Measurements from ENCODE around the gene RXFP2.

The RXFP2 gene

DNA sequence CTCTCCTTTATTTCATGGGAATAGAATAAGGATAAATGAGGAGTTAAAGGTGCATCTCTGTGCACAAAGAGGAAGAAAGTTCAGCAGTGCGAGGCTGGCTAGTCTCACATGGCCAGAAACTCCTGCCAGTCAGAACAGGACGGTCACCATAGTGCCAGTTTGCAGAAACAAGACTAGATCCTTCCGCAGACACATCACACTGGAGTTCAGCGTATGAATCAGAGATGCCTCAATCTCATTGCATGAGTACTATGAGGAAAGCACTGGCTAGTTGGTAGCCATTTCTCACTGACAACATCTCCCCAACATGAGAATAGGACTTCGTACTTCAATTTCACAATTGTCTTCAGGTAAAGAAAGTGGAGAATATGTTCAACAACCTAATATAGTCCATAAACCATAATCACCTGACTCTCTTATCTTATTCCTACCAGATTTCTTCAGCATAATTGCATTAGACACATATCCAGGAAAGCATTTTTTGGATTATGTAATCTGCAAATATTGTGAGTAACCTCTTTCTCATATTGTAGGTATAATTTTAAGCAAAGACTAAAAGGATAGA, 34.9 kb downstream of the RXFP2 start:
- Mint-ChIP-seq H3K27ac (no peak overlapping the region), H3K9me3 (no peaks in the 10 kb centered on the region), H3K4me3 (no peak overlapping the region), H3K36me3 (ENCODE audit: insufficient read depth) (peaks cover 3% of the 10 kb centered on the region), H3K4me1 (ENCODE audit: low read depth in 2 of 2) (peaks cover 7 to 8% of the 10 kb centered on the region in 2 donors), H3K27me3 (no peaks in the 10 kb centered on the region)
- ATAC-seq (replicated peaks) (no peak), DNase-seq (no peak)

GRCh38 chr13:31775148-31775547, 35.8 kb downstream of the RXFP2 start:
- DNase-seq (no peak), ATAC-seq (replicated peaks) (no peak)
- Mint-ChIP-seq H3K27me3 (peaks cover 6 to 8% of the 10 kb centered on the region in 2 donors), H3K36me3 (ENCODE audit: insufficient read depth) (peaks cover 3% of the 10 kb centered on the region), H3K4me1 (ENCODE audit: low read depth in 2 of 2) (peaks cover 7 to 8% of the 10 kb centered on the region in 2 donors), H3K4me3 (no peak overlapping the region), H3K27ac (no peak overlapping the region), H3K9me3 (no peaks in the 10 kb centered on the region)

DNA sequence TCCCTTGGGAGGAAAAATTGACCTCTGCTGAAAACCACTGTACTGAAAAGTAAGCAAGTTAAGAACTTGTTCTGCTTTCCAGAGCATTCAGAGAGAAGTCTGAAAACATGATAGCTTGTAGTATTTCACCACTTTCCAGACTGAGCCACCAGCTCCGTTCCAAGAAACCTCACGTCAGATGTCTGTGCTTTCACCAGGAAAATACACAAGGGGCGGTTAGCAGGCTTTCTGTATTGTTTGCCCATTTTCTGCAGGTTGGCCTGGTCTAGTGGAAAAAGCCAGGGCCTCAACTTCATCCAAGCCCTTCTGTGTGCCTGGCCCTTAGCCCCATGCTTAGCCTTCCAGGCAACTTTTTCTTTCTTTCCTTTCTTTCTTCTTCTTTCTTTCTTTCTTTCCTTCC, 36.4 kb downstream of the RXFP2 start:
- H3K36me3 Mint-ChIP-seq (ENCODE audit: insufficient read depth): peaks cover 3% of the 10 kb centered on the region
- H3K4me1 Mint-ChIP-seq (ENCODE audit: low read depth in 2 of 2): peaks cover 7 to 8% of the 10 kb centered on the region in 2 donors
- no peak for DNase-seq
- peaks cover 8 to 12% of the 10 kb centered on the region in 2 donors for H3K27me3 Mint-ChIP-seq
- no peak overlapping the region for H3K4me3 Mint-ChIP-seq
- ATAC-seq (replicated peaks): no peak
- no peaks in the 10 kb centered on the region for H3K9me3 Mint-ChIP-seq
- no peak overlapping the region for H3K27ac Mint-ChIP-seq

GRCh38 chr13:31781064-31781463, 41.7 kb downstream of the RXFP2 start:
- DNase-seq (no peak), ATAC-seq (replicated peaks) (no peak)
- Mint-ChIP-seq H3K36me3 (ENCODE audit: insufficient read depth) (peaks cover 2% of the 10 kb centered on the region), H3K9me3 (no peaks in the 10 kb centered on the region), H3K4me1 (ENCODE audit: low read depth in 2 of 2) (no peaks in the 10 kb centered on the region), H3K27me3 (peaks cover 8 to 13% of the 10 kb centered on the region in 2 donors), H3K27ac (no peak overlapping the region), H3K4me3 (no peak overlapping the region)

DNA sequence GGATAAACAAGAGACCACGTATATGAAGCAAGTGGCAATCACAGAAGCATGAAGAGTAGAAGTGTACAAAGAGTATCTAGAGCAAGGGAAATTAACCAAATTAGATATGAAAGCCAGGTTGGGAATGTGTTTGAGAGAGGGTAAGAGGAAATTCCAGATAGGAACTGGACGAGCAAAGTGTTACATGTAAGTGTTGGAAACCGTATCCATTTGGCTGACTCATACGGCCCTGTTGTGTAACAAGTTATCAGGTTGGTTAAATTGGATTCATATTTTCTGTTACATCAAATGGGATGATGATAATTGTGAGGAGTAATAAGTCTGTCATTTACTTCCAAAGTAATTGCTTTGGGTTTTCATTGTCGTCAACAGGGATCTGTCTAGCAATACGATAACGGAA, 46.7 kb downstream of the RXFP2 start:
- H3K4me3 Mint-ChIP-seq: no peak overlapping the region
- H3K36me3 Mint-ChIP-seq (ENCODE audit: insufficient read depth): no peaks in the 10 kb centered on the region
- no peaks in the 10 kb centered on the region for H3K4me1 Mint-ChIP-seq (ENCODE audit: low read depth in 2 of 2)
- DNase-seq: no peak
- no peaks in the 10 kb centered on the region for H3K9me3 Mint-ChIP-seq
- no peak for ATAC-seq (replicated peaks)
- H3K27ac Mint-ChIP-seq: no peak overlapping the region
- no peaks in the 10 kb centered on the region for H3K27me3 Mint-ChIP-seq

DNA sequence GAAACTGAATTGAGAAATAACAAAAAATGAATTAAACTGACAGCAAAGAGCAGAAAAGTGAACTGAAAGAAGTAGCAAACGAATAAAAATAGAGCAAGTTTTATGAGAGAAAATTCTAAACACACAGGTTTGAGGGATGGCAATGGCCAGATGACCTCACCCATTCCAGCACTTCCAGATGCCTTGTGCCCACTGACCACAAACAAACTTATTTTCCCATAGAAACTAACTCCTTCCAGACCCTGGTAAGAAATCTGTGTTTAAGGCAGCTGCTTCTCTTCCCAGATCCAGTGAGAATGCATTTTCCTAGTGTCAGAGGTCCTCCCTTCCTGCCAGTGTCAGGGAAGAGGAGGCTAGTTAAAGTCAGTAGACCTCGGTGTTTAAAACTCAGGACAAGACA, 51.7 kb downstream of the RXFP2 start:
- Mint-ChIP-seq H3K27ac (no peak overlapping the region), H3K27me3 (no peaks in the 10 kb centered on the region), H3K4me1 (ENCODE audit: low read depth in 2 of 2) (no peaks in the 10 kb centered on the region), H3K4me3 (no peak overlapping the region), H3K36me3 (ENCODE audit: insufficient read depth) (no peaks in the 10 kb centered on the region), H3K9me3 (peaks cover 0 to 2% of the 10 kb centered on the region in 2 donors)
- ATAC-seq (replicated peaks) (no peak), DNase-seq (no peak)

DNA sequence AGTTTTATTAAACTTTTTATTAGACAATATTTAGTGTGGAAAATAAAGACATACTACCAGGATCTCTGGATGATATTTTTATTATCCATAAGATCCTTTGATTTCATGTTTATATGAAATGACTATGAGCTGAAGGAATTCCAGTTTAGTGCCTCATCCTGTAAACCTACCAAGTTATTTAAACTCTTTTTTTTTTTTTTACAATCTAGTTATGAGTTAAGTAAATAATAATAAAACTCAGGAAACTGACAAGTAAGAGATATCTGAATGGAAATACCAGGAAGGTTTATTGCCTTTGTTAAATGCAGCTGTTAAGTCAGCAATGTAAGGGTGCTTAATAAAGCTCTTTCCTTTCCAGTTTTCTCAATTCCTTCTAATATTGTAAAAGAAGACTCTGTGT, 53.9 kb downstream of the RXFP2 start:
- Mint-ChIP-seq H3K4me3 (no peak overlapping the region), H3K27me3 (peaks cover 0 to 6% of the 10 kb centered on the region in 2 donors), H3K27ac (no peak overlapping the region), H3K9me3 (peaks cover 0 to 2% of the 10 kb centered on the region in 2 donors), H3K4me1 (ENCODE audit: low read depth in 2 of 2) (no peaks in the 10 kb centered on the region), H3K36me3 (ENCODE audit: insufficient read depth) (no peaks in the 10 kb centered on the region)
- no peak for DNase-seq
- no peak for ATAC-seq (replicated peaks)

DNA sequence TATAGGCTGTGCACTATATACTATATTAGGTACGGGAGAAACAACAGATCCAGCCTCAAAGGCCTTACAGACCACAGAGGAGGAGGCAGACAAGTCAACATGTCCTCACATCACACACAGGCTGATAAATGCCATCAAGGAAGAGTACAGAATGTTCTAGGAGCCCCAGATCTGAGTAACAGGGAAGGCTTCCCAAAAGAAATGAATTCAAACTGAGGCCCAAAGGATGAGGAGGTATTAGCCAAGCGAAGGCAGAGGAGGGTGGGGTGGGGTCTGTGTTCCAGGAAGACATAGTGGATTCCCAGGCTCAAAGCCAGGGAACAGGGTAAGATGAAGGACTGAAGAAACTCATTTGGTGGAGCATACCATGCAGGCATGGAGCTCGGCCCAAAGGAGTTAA, 55.1 kb downstream of the RXFP2 start:
- Mint-ChIP-seq H3K9me3 (peaks cover 0 to 2% of the 10 kb centered on the region in 2 donors), H3K4me1 (ENCODE audit: low read depth in 2 of 2) (no peaks in the 10 kb centered on the region), H3K36me3 (ENCODE audit: insufficient read depth) (no peaks in the 10 kb centered on the region), H3K27ac (no peak overlapping the region), H3K4me3 (no peak overlapping the region), H3K27me3 (peaks cover 0 to 6% of the 10 kb centered on the region in 2 donors)
- ATAC-seq (replicated peaks) (no peak), DNase-seq (no peak)

- Mint-ChIP-seq H3K9me3 (peaks cover 0 to 2% of the 10 kb centered on the region in 2 donors), H3K27ac (no peak overlapping the region), H3K4me1 (ENCODE audit: low read depth in 2 of 2) (no peaks in the 10 kb centered on the region), H3K27me3 (peaks cover 0 to 6% of the 10 kb centered on the region in 2 donors), H3K36me3 (ENCODE audit: insufficient read depth) (no peaks in the 10 kb centered on the region), H3K4me3 (no peak overlapping the region)
- no peak for ATAC-seq (replicated peaks)
- DNase-seq: no peak
These were observed 57.9 kb downstream of the RXFP2 start for GRCh38 chr13:31797154-31797775.

GRCh38 chr13:31798189-31798588, 58.9 kb downstream of the RXFP2 start:
- DNase-seq: no peak
- no peak overlapping the region for H3K4me3 Mint-ChIP-seq
- no peaks in the 10 kb centered on the region for H3K36me3 Mint-ChIP-seq (ENCODE audit: insufficient read depth)
- ATAC-seq (replicated peaks): no peak
- no peaks in the 10 kb centered on the region for H3K4me1 Mint-ChIP-seq (ENCODE audit: low read depth in 2 of 2)
- H3K27me3 Mint-ChIP-seq: peaks cover 0 to 6% of the 10 kb centered on the region in 2 donors
- H3K27ac Mint-ChIP-seq: no peak overlapping the region
- H3K9me3 Mint-ChIP-seq: peaks cover 0 to 2% of the 10 kb centered on the region in 2 donors

DNA sequence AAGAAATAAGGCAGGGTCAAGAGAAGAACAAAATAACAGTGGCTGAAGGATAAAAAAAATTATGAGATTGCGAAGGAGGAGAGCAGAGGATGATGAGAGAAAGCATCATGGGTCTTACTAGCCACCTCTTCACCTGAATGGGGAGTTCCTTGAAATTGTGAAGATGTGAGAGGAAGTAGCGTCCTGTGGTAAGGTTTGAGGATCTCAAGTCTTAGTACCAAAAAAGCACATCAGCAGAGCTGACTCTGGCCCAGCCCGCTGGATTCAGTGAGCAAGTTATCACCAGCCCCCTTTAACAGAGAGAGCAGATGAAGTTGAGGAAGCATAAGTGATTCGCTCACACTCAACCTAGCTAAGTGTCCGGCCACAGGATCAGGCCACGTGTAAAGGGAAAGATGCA, 61.8 kb downstream of the RXFP2 start:
- Mint-ChIP-seq H3K27ac (no peak overlapping the region), H3K36me3 (ENCODE audit: insufficient read depth) (no peaks in the 10 kb centered on the region), H3K9me3 (no peaks in the 10 kb centered on the region), H3K27me3 (peaks cover 0 to 6% of the 10 kb centered on the region in 2 donors), H3K4me3 (no peak overlapping the region), H3K4me1 (ENCODE audit: low read depth in 2 of 2) (no peaks in the 10 kb centered on the region)
- DNase-seq (no peak), ATAC-seq (replicated peaks) (peak; percentile 56)

DNA sequence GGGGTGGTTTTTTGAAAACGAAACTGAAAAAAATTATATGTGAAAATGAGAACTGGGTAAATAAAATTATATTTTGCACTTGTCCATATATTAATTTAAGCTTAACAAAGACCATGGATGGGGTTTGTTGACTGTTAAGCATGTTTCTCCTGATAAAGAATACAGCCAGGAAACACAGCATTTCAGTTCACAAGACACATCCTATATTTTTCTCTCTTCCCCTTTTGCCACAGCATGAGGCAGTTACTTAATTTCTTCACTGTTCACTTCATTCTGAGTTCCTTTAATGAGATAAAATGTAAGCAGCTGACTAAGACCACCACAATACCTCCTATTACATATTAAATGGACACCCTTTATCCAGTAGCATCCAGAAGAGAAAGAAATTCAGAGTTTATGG, 64.0 kb downstream of the RXFP2 start:
- Mint-ChIP-seq H3K9me3 (peaks cover 0 to 3% of the 10 kb centered on the region in 2 donors), H3K36me3 (ENCODE audit: insufficient read depth) (no peaks in the 10 kb centered on the region), H3K27ac (no peak overlapping the region), H3K4me3 (no peak overlapping the region), H3K27me3 (no peaks in the 10 kb centered on the region), H3K4me1 (ENCODE audit: low read depth in 2 of 2) (peaks cover 0 to 9% of the 10 kb centered on the region in 2 donors)
- no peak for ATAC-seq (replicated peaks)
- DNase-seq: no peak

DNA sequence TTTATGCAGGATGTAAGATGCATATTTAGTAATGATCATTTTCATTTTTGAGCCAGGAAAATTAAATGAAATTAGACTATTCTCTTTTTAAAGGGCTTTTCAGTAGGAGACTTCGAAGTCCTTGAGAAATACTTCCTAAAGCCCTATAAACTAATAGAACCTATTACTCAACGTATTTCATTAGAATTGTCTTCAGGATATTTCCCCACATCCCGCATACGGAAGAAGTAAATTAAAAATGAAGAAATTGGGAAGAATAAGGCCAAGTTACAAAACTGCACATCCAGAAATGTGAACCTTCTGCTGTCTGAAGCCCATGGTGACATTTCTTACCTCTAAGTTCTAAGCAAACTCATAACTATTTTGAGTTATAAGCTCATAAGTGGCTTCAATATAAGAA, 66.5 kb downstream of the RXFP2 start:
- ATAC-seq (replicated peaks) (no peak), DNase-seq (no peak)
- no peak overlapping the region for H3K4me3 Mint-ChIP-seq
- H3K9me3 Mint-ChIP-seq: peaks cover 0 to 10% of the 10 kb centered on the region in 2 donors
- peaks cover 0 to 12% of the 10 kb centered on the region in 2 donors for H3K4me1 Mint-ChIP-seq (ENCODE audit: low read depth in 2 of 2)
- no peaks in the 10 kb centered on the region for H3K27me3 Mint-ChIP-seq
- no peak overlapping the region for H3K27ac Mint-ChIP-seq
- H3K36me3 Mint-ChIP-seq (ENCODE audit: insufficient read depth): no peaks in the 10 kb centered on the region

GRCh38 chr13:31807090-31807541, 67.8 kb downstream of the RXFP2 start:
- peak overlapping the region; percentile 0 to 7 for H3K4me3 Mint-ChIP-seq
- peaks cover 0 to 12% of the 10 kb centered on the region in 2 donors for H3K4me1 Mint-ChIP-seq (ENCODE audit: low read depth in 2 of 2)
- H3K27ac Mint-ChIP-seq: peak overlapping the region; percentile 81 to 88
- ATAC-seq (replicated peaks) (peak; percentile 87), DNase-seq (peak; percentile 13 to 63 (median 59))
- no peaks in the 10 kb centered on the region for H3K27me3 Mint-ChIP-seq
- H3K36me3 Mint-ChIP-seq (ENCODE audit: insufficient read depth): no peaks in the 10 kb centered on the region
- H3K9me3 Mint-ChIP-seq: peaks cover 0 to 15% of the 10 kb centered on the region in 2 donors

Measured in effector memory CD8-positive, alpha-beta T cell (primary cell).